T-helper 9 cell (primary cell): ENCODE results near the gene PTBP2.
"Not testable (repeated sequence)": the region's sequence is repeated elsewhere in the genome, so short reads cannot be mapped to it uniquely, and the experiment has no call there.

Source experiments
- DNase-seq: peaks from one replicate; pipeline ENCODE4 v3.0.0-alpha.2; 2020

Gene PTBP2

DNA sequence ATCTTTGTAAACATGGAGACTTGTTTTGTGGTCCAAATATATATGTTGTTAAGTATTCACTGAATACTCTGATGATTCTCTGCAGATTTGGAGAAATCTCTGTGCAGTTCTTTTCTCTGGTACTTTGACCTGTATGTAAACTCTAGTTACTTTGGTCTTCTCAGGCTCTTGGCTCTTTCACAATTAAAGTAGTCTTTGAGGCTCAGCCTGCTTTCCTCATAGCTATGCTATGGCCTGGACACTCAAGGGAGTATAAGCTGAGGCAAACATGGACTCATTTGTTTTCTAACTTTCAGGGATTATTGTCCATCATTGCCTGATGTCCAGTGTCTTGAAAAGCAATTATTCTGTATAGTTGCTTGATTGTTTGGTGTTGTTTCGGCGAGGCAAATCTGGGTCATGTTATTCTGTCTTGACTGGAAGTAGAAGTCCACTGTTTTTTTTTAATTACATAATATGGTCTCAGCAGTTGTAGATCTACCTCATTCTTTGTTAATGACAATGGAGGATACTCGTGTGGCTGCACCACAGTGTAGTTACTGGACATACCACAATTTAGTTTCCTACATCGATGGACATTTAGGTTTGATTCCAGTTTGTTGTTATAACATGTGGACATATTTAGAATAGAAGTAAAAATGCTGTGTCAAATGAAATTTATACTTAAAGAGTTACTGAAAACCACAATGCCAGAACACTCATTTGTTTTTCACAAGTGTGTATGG is 9.2 kb downstream of the PTBP2 start:
- DNase-seq, result no peak

DNA sequence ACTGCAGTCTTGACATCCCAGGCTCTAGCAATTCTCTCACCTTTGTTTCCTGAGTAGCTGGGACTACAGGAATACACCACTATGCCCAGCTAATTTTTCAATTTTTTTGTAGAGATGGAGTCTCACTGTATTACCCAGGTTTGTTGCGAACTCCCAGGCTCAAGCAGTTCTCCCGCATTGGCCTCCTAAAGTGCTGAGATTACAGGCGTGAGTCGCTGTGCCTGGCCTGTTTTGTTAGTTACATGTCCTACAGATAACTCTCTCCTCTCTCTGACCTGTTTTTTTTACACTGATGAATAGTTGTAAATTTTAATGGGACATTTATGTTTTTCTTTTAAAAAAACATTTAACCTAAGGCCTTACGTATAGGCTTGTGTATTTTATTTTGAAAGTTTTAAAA is 19.8 kb downstream of the PTBP2 start:
- no peak for DNase-seq

DNA sequence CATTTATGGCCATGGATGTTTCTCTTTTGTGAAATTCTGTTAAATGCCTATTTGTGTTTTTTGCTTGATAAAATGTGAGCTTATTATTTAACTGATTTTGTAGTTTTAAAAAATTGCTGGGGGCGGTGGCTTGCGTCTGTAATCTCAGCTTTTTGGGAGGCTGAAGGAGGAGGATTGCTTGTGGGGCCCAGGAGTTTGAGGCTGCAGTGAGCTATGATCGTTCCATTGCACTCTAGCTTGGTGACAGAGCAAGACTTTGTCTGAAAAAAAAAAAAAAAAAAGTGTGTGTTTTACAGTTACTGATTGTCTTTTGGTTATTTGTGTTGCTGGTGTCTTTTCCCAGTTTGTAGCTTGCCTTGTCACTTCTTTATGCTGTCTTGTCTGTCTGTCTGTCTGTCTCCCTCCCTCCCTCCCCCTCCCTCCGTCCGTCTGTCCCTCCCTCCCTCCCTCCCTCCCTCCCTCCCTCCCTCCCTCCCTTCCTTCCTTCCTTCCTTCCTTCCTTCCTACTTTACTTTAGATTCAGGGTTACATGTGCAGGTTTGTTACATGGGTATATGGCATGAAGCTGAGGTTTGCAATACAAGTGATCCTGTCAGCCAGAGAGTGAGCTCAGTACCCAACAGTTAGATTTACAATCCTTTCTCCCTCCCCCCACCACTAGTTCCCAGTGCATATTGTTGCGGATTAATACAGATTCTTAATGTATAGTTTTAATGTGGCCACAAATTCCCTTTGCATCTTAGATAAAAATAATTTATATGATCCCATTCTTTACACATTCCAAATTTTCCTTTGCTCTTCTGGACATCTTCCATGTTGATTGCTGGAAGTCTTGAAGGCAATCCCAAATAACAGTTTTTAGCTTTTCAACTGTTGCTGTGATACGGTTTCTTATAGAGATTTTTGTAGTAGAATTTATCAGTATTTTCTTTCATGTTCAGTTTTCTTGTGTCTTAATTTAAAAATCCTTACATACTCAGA is 25.1 kb downstream of the PTBP2 start:
- no peak for DNase-seq

DNA sequence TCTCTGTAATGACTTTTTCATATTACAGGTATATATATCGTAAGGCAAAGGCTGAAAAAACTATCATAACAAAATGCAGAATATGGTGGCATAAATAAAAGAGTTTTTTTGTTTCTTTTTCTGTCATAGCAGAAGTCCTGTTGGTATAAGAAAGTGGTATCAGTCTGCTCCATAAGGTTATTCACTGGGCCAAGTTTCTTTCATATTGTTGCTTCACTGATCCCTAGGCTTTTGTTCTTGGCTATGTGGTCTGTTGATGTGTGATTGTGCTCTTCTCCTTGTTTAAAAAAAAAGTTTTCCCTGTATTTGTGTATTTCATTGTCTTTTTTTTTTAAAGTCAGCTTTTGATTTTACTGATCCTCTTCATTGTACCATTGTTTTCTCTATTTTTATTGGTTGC is 26.0 kb downstream of the PTBP2 start:
- DNase-seq, result no peak

DNA sequence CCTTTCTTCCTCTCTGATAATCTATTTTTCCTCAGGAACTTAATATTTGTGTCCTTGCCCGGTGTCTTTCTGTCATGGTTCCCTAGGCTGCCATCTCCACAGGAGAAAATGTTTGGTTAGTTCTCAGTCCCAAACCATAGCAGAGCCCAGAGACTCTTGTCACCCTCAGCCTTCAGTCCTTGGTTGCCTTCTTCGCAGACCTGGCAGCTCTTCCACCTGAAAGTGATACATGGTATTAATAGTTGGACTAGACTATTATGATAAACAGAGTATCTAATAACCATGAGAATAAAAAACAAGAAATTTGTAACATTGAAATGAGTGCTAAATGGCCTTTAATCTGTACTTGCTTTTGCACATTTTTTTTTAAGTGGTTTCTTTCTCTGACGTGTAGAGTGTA is 26.5 kb downstream of the PTBP2 start:
- DNase-seq, result no peak

DNA sequence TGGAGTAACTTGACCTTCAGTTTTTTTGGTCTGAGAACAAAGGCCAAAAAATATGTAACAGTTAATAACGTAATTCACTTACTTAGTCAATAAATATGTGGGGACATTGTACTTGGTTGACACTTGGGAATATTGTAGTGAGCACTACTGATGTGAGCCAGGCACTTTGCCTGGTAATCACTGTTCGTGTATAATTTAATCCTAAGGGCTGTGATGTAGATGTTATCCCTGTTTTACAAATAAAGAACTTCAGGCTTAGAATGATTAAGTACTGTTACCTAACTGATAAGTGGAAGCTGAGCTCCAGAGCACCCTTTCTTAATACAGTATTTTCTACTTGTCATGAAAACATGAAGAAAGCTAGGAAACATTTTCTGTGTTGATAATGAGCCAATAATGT is 28.0 kb downstream of the PTBP2 start:
- no peak for DNase-seq

DNA sequence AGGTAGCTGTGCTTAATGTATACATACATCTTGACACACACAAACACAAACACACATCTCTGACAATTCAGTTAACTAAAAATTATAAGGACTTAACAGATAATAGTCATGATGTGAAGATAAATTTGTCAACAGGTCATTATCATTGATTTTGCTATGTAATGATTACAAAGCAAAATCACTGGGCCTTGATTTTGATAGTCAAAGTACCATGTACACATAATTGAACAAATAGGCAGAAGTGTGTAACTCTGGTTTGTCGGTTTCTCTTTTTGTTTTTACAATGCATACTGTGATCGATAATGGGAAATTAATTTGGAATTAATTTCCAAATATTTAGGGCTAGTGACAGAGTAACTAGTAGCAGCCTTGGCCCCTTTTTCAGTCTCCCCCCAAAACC is 30.8 kb downstream of the PTBP2 start:
- DNase-seq, result no peak

DNA sequence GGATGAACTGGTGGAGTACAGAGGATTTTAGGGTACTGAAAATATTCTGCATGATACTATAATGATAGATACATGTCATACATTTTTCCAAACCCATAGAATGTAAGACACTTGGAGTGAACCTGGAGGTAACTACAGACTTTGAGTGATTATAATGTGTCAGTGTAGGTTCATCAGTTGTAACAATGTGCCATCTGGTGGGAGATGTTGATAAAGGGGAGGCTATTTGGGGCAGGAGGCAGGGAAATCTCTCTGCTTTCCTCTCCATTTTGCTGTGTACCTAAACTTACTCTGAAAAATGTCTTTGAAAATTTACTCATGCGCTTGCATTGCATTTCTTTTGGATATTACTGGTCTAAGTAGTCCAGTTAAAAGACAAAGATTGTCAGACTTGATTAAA is 35.2 kb downstream of the PTBP2 start:
- no peak for DNase-seq

DNA sequence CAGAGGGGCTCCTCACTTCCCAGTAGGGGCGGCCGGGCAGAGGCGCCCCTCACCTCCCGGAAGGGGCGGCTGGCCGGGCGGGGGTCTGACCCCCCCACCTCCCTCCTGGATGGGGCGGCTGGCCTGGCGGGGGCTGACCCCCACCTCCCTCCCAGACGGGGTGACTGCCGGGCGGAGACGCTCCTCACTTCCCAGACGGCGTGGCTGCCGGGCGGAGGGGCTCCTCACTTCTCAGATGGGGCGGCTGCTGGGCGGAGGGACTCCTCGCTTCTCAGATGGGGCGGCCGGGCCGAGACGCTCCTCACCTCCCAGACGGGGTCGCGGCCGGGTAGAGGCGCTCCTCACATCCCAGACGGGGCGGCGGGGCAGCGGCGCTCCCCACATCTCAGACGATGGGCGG is 41.0 kb downstream of the PTBP2 start:
- not testable (repeated sequence) for DNase-seq

DNA sequence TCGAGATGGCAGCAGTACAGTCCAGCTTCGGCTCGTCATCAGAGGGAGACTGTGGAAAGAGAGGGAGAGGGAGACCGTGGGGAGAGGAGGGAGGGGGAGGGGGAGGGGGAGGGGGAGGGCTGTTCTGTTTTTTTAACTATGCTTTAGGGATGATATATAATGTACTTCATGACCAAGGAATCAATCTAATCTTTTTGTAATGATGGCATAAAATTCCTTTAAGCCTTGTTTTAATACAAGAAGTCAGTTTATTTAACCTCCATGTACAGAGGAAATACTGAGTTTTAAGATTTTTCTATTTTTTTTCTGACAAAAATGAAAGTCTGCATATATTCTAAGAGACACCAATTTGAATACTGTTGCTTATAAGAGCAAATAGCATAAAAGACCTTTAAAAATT is 41.9 kb downstream of the PTBP2 start:
- DNase-seq, result no peak

DNA sequence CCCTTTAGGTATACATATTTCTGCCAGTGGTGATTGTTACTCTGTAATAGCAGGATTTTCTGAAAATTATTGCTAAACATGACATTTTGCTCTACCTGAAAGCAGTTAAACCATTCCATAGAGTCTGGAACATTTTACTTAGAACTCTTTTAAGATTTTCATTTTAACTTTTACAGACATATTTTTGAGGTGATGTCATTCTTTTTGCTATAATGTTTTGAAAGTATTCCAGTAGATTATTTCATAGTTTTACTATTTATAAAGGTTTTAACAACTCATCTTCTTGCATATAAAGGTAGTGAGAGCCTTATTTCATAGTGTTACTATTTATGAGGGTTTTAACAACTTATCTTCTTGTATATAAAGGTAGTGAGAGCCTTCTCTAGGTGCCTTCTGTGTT is 42.9 kb downstream of the PTBP2 start:
- no peak for DNase-seq

DNA sequence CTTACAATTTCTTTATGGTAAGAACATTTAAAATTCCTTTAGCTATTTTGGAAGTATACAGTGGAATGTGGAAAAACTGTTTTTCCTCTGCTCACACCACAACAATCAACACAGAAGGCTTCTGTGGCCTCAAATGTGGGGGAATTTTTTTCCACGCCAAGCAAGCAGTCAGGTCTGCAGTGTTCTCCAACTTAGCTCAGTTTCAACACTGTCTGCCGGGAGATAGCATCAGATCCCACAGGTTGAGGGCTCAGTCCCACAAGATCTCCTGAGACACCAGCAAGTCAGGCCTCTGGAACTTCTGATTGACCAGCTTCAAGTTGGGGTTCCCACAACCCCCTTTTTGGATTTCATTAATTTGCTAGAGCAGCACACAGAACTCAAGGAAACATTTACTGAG is 50.3 kb downstream of the PTBP2 start:
- DNase-seq, result no peak

DNA sequence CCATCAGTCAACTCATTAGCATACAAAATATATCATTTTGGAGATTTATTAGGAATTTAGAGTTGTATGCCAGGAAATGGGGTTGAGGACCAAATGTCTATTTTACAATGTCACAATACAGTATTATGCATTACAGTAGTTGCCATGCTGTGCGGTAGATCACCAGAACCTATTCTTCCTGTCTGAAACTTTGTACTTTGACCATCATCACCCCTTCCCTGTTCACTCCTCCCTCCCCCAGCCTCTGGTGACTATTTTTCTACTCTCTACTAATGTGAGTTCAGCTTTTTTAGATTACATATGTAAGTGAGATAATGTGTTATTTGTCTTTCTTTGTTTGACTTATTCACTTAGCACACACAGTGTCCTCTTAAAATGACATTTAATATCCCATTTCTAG is 50.8 kb downstream of the PTBP2 start:
- DNase-seq, result no peak

DNA sequence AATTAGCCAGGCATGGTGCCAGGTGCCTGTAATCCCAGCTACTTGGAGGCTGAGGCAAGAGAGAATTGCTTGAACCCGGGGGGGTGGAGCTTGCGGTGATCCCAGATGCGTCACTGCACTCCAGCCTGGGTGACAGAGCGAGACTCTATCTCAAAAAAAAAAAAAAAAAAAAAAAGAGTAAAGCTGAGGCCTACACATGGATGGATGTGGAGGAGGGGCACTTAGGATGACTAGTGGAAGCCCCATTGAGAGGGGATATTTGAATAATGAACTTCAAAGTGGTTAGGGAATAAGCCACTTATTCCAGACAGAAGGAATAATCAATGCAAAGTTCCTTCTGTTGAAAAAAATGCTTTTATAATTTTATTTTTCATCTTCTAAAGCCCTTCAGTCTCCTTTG is 51.4 kb downstream of the PTBP2 start:
- no peak for DNase-seq

DNA sequence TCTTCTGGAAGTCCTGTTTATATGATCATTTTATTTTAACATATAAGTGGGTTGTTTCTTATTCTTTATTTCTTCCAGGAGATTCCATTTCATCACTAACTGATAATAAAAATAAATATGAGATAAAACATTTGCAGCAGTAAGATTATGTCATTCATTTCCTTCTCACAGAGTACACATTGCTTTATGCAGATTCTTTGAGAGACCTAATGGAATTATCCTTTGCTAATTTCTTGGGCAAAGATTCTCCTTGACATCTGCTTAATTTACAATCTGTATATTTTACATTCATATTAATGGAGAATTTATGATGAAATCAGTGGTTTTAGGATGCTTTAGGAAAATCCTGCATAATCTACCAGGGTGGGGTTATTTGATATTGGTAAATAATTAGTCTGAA is 60.6 kb downstream of the PTBP2 start:
- no peak for DNase-seq

DNA sequence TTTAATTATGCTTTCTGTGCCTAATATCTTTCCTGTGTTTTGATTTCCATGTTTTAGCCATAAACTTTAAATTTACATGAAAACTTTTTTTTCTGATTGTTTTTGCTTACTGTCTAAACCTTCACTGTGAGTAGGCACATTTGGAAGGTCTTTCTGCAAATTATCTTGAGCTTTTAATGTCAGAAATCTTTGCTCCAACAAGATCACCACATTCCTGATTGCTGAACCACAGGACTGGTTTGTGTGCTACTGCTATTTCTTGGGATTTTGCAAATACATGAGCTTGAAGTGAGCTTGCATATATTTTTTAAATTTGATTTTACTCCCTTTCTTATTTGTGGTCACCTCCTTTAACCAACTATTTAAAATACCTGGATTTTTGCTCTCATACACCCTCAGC is 61.3 kb downstream of the PTBP2 start:
- DNase-seq, result no peak

DNA sequence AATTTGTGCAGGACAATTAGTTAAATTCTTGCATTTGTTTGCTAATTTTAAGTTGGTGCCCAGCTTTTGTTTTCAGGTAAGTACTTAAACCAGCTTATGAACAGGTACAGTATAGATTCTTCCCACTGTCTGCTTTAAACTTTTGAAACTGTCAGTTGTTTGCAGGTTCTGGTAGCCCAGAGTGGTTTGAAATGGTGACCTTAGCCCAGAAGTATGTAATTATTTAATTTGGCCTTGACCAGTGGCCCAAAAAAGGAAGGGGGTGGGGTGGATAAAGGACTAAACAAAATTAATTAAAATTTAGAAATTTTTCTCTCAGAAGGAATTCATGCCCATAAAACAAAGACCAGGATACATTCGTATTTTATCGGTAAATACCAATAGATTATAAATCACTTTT is 69.0 kb downstream of the PTBP2 start:
- DNase-seq, result no peak

DNA sequence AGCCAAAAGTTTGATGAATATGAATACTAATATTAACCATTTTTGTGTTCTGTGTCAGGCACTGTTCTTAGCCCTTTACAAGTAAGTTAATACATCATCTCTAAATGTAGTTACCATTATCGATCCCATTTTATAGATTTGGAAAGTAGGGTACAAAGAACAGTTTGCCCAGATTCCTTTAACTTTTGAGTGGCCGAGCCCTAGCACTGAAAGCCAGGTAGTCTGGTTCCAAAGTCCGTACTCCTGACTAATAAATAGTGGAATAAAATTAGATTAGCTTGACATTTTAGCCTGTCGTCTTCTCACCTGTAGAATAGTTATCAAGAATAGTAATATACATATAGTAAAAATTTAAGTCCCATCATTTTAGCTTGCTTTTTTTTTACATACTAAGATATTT is 70.6 kb downstream of the PTBP2 start:
- no peak for DNase-seq

DNA sequence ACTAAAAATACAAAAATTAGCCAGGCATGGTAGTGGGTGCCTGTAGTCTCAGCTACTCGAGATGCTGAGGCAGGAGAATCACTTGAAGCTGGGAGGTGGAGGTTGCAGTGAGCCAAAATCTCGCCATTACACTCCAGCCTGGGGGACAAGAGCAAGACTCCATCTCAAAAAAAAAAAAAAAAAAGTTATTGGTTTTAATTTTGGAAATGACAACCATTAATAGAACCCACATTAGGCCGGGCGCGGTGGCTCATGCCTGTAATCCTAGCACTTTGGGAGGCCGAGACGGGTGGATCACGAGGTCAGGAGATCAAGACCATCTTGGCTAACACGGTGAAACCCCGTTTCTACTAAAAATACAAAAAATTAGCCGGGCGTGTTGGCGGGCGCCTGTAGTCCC is 80.1 kb downstream of the PTBP2 start:
- DNase-seq, result not testable (repeated sequence)

DNA sequence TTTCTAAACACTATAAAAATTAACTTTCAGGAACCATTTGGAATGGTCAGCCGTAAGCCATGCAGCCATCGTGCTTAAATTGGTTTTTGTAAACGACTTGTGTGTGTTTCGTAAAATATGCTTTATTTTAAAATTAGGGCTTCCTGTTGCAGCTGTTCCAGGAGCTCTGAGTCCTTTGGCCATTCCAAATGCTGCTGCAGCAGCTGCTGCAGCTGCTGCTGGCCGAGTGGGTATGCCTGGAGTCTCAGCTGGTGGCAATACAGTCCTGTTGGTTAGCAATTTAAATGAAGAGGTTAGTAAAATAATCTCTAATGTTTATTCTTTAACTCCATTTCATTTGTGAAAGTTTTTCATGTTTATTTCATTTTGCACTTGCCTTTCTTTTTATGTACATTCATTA is 83.1 kb downstream of the PTBP2 start:
- DNase-seq, result no peak

DNA sequence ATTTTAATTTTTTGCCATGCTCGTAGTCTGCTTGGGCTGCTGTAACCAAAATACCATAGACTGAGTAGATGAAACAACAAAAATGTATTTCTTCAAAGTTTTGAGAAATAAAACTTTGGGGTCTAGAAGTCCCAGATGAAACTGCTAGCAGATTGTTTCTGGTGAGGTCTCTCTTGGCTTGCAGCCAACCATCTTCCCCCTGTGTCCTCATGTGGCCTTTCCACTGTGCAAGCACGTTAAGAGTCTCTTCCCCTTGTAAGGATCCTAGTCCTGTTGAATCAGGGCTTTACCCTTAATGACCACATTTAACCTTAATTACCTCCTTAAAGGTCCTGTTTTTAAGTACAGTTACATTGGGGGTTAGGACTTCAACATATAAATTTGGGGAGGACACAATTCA is 86.6 kb downstream of the PTBP2 start:
- DNase-seq, result no peak

DNA sequence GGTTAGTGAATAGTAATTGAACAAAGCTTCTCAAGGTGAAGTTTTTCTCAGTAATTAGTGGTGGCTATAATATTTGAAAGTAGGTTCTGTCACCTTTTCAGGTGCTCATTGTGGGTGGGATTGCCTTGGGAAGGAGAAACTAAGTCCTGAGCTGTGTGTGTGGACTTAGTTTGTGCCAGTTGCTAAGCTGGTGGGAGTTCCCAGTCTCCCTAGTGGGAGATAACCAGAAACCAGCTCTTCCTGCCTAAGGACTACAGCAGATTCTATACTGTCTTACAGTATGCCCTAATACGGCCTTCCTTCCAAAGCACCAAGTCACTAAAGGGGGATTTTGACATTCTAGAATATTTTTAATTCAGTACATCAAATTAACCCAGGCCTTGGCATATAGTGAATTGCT is 94.3 kb downstream of the PTBP2 start:
- no peak for DNase-seq

DNA sequence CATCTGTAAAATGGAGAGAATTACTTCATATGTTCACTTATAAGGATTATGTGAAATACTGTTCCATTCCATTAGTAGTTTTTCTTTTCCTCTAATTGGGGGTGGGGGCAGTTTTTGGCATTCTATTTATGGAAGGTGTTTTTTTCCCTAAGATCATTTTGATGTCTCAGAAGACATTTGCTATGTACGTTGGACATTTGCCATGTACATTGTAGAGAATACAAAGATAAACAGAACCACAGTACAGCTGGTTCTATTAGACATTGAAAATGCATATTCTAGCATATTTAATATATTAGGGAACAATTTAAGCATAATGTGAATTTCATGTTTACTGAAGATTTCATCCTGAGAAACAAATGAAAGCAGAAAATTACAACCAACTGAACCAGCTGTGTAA is 98.5 kb downstream of the PTBP2 start:
- no peak for DNase-seq

DNA sequence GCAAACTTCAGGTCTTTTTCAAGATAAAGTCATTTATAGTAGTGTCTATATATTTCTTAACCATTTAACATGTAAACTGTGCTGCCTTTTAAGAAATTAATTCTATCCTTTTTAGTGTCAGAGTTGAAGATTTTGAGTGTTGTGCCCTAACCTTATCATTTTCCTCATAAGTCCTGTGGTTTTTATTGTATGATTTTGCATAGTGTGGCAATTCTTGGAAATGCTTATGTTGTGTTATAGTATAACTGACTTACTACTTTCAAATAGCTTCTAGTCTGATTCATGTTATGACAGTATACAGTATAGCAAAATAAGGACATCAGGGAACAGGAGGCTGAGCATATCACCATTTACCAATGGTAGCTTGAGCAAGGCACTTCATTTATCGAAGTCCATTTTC is 99.1 kb downstream of the PTBP2 start:
- DNase-seq, result no peak
